Measurements from ENCODE around the gene MID1IP1. TPM values are rescaled to one million over a fixed set of nuclear protein-coding genes. Genes with fewer than 3 reads are reported as not detected.
A peak's percentile ranks its signal among the peaks of the same experiment; 100 is the strongest.

The MID1IP1 gene
- total and polyA plus RNA-seq, 2 of the 13 experiments (the other 11 are each of a cell fraction or from before 2014, with no cell fraction given): 35.7 to 36.1 TPM

- TF ChIP-seq ZHX2 (IDR thresholded peaks at IDR 0.05; ENCODE audit: low read depth): no peak
- no peak for TF ChIP-seq ZHX2 (CRISPR knock-in tag; IDR thresholded peaks at IDR 0.05; ENCODE audit: borderline replicate concordance)
- 0 out of 2 replicates have a peak, but pooled peaks have one; percentile 28 for TF ChIP-seq YEATS2 (CRISPR knock-in tag; IDR thresholded peaks at IDR 0.05; ENCODE audit: borderline replicate concordance)
- TF ChIP-seq JDP2 (CRISPR knock-in tag; IDR thresholded peaks at IDR 0.05; ENCODE audit: borderline replicate concordance): no peak
- TF ChIP-seq MAX (IDR thresholded peaks at IDR 0.05): peak; percentile 58
- peak; percentile 96 for TF ChIP-seq SNAPC4 (CRISPR knock-in tag; IDR thresholded peaks at IDR 0.05)
- TF ChIP-seq ZFP91 (CRISPR knock-in tag; IDR thresholded peaks at IDR 0.05; ENCODE audit: borderline replicate concordance): peak; percentile 43; the same call in 1 of the 2 replicates
- TF ChIP-seq NFYB (CRISPR knock-in tag; IDR thresholded peaks at IDR 0.05): peak; percentile 84
- TF ChIP-seq SP2 (CRISPR knock-in tag; IDR thresholded peaks at IDR 0.05): no peak
- no peak for TF ChIP-seq LCORL (IDR thresholded peaks at IDR 0.05)
- 0 out of 2 replicates have a peak, but pooled peaks have one; percentile 13 for TF ChIP-seq LCORL (CRISPR knock-in tag; IDR thresholded peaks at IDR 0.05)
- TF ChIP-seq SKI (IDR thresholded peaks at IDR 0.05; ENCODE audit: partially characterized antibody): peak; percentile 28
- no peak for TF ChIP-seq MTERF4 (CRISPR knock-in tag; IDR thresholded peaks at IDR 0.05)
- TF ChIP-seq RFX3 (CRISPR knock-in tag; IDR thresholded peaks at IDR 0.05): peak; percentile 86
Measured at GRCh38 chrX:38800981-38801845, at the start of gene MID1IP1 (continued).
